H9 (cell line): ENCODE data around the gene FAM89B. TPM values are rescaled to one million over a fixed set of nuclear protein-coding genes. Genes with fewer than 3 reads are reported as not detected.

ENCODE experiments used
- DNase-seq: peaks from one replicate; pipeline ENCODE4 v3.0.0-alpha.2; 2017
- H2AFZ ChIP-seq: one replicate; pipeline ENCODE4 v1.6.1; 2013; ENCODE audit warnings: mild to moderate bottlenecking, low read length, control low read depth, moderate library complexity
- H2AK5ac ChIP-seq: 2 replicates; pipeline ENCODE4 v1.6.1; 2013; ENCODE audit warnings: low read length, control low read depth, mixed read lengths; ENCODE audit not compliant: insufficient read length
- H2BK120ac ChIP-seq: one replicate; pipeline ENCODE4 v1.6.1; 2013; ENCODE audit warnings: low read depth, mild to moderate bottlenecking, low read length, control low read depth, inconsistent platforms; ENCODE audit not compliant: poor library complexity, severe bottlenecking
- H2BK12ac ChIP-seq: 2 replicates; pipeline ENCODE4 v1.6.1; 2013; ENCODE audit warnings: low read length, control low read depth, mixed read lengths, low read depth; ENCODE audit not compliant: insufficient read length
- H2BK15ac ChIP-seq: 2 replicates; pipeline ENCODE4 v1.6.1; 2013; ENCODE audit warnings: low read depth, low read length, control low read depth
- H2BK20ac ChIP-seq: one replicate; pipeline ENCODE4 v1.6.1; 2013; ENCODE audit warnings: low read depth, mild to moderate bottlenecking, low read length, control low read depth, inconsistent platforms; ENCODE audit not compliant: poor library complexity, severe bottlenecking
- H2BK5ac ChIP-seq: 2 replicates; pipeline ENCODE4 v1.6.1; 2013; ENCODE audit warnings: low read length, control low read depth, mixed read lengths; ENCODE audit not compliant: insufficient read length
- H3K14ac ChIP-seq: 2 replicates; pipeline ENCODE4 v1.6.1; 2013; ENCODE audit warnings: low read length, control low read depth; ENCODE audit not compliant: insufficient read depth
- H3K18ac ChIP-seq: 2 replicates; pipeline ENCODE4 v1.6.1; 2013; ENCODE audit warnings: low read depth, mild to moderate bottlenecking, mixed read lengths, low read length, control low read depth; ENCODE audit not compliant: insufficient read length
- H3K23ac ChIP-seq: 2 replicates; pipeline ENCODE4 v1.6.1; 2013; ENCODE audit warnings: low read length, control low read depth, mixed read lengths, low read depth; ENCODE audit not compliant: insufficient read length
- H3K23me2 ChIP-seq: 2 replicates; pipeline ENCODE4 v1.6.1; 2013; ENCODE audit warnings: low read depth, mild to moderate bottlenecking, mixed read lengths, low read length, control low read depth; ENCODE audit not compliant: insufficient read length, poor library complexity, severe bottlenecking
- H3K27ac ChIP-seq: 2 replicates; pipeline ENCODE4 v1.5.1; 2013; ENCODE audit warnings: low read length, control low read depth, mixed read lengths, low read depth; ENCODE audit not compliant: insufficient read length
- H3K27me3 ChIP-seq: 2 replicates; pipeline ENCODE4 v1.6.1; 2013; ENCODE audit warnings: low read length, control low read depth, inconsistent platforms; ENCODE audit not compliant: insufficient read depth
- H3K4ac ChIP-seq: 2 replicates; pipeline ENCODE4 v1.6.1; 2013; ENCODE audit warnings: low read depth, mild to moderate bottlenecking, control low read depth, inconsistent platforms, low read length, moderate library complexity
- H3K4me1 ChIP-seq: 2 replicates; pipeline ENCODE4 v1.6.1; 2013; ENCODE audit warnings: low read length, control low read depth, inconsistent platforms; ENCODE audit not compliant: insufficient read depth
- H3K4me2 ChIP-seq: 2 replicates; pipeline ENCODE4 v1.6.1; 2013; ENCODE audit warnings: low read length, control low read depth, mixed read lengths; ENCODE audit not compliant: insufficient read length, insufficient read depth
- H3K56ac ChIP-seq: 2 replicates; pipeline ENCODE4 v1.6.1; 2013; ENCODE audit warnings: low read depth, mild to moderate bottlenecking, mixed read lengths, low read length, control low read depth; ENCODE audit not compliant: insufficient read length
- H3K79me1 ChIP-seq: 2 replicates; pipeline ENCODE4 v1.6.1; 2013; ENCODE audit warnings: low read depth, mild to moderate bottlenecking, moderate library complexity, low read length, control low read depth, inconsistent platforms; ENCODE audit not compliant: insufficient read depth, poor library complexity, severe bottlenecking
- H3K79me2 ChIP-seq: 2 replicates; pipeline ENCODE4 v1.6.1; 2013; ENCODE audit warnings: low read length, control low read depth, inconsistent platforms; ENCODE audit not compliant: insufficient read depth
- H3K9ac ChIP-seq: 2 replicates; pipeline ENCODE4 v1.6.1; 2013; ENCODE audit warnings: low read length, control low read depth, mixed read lengths; ENCODE audit not compliant: insufficient read length; ENCODE audit errors: extremely low read depth
- H3K9me3 ChIP-seq: one replicate; pipeline ENCODE4 v1.6.1; 2013; ENCODE audit warnings: low read depth, low read length, inconsistent platforms; ENCODE audit not compliant: control insufficient read depth
- H3T11ph ChIP-seq: one replicate; pipeline ENCODE4 v1.6.1; 2013; ENCODE audit warnings: mild to moderate bottlenecking, low read length, control low read depth, inconsistent platforms
- H4K20me1 ChIP-seq: one replicate; pipeline ENCODE4 v1.6.1; 2013; ENCODE audit not compliant: control insufficient read depth, insufficient read length, insufficient read depth
- H4K5ac ChIP-seq: 2 replicates; pipeline ENCODE4 v1.6.1; 2013; ENCODE audit warnings: low read depth, mild to moderate bottlenecking, mixed read lengths, low read length, control low read depth; ENCODE audit not compliant: insufficient read length
- H4K8ac ChIP-seq: replicated peaks from 2 replicates; pipeline ENCODE4 v1.6.1; 2013; ENCODE audit warnings: low read length, control low read depth, mixed read lengths, low read depth; ENCODE audit not compliant: insufficient read length
- H4K91ac ChIP-seq: 2 replicates; pipeline ENCODE4 v1.6.1; 2013; ENCODE audit warnings: low read depth, mild to moderate bottlenecking, moderate library complexity, mixed read lengths, low read length, control low read depth; ENCODE audit not compliant: insufficient read length
- H3K27ac Mint-ChIP-seq, 3 experiments: 2 replicates in 2 of 3; 3 replicates in 1 of 3; pipeline ENCODE4 v1.8.0; 2020 to 2021; ENCODE audit warnings: mixed read lengths in 3 of 3, mild to moderate bottlenecking in 1 of 3, moderate library complexity in 1 of 3
- H3K27me3 Mint-ChIP-seq: 2 replicates; pipeline ENCODE4 v1.8.0; 2021; ENCODE audit warnings: low read depth, mild to moderate bottlenecking, moderate library complexity, mixed read lengths
- H3K36me3 Mint-ChIP-seq, 3 experiments: 2 replicates in 2 of 3; 3 replicates in 1 of 3; pipeline ENCODE4 v1.8.0; 2020 to 2021; ENCODE audit warnings: low read depth in 3 of 3, mixed read lengths in 3 of 3; ENCODE audit not compliant: insufficient read depth in 1 of 3
- H3K4me1 Mint-ChIP-seq, 2 experiments: 2 replicates each; pipeline ENCODE4 v1.8.0; 2020; ENCODE audit warnings: mixed read lengths in 2 of 2
- H3K4me3 Mint-ChIP-seq, 2 experiments: 2 replicates in 1 of 2; 3 replicates in 1 of 2; pipeline ENCODE4 v1.8.0; 2020 to 2021; ENCODE audit warnings: mild to moderate bottlenecking in 2 of 2, mixed read lengths in 2 of 2, moderate library complexity in 1 of 2
- H3K9me3 Mint-ChIP-seq, 2 experiments: 2 replicates in 1 of 2; 3 replicates in 1 of 2; pipeline ENCODE4 v1.8.0; 2020; ENCODE audit warnings: mild to moderate bottlenecking in 2 of 2, mixed read lengths in 2 of 2, moderate library complexity in 1 of 2
- WGBS: extraction: QIAGEN DNeasy Blood & Tissue Kit; methylation state at CpG from one replicate; pipeline ENCODE4 v1.1.7; 2013; ENCODE audit warnings: missing lambda C conversion rate, low lambda C conversion rate, mixed read lengths; ENCODE audit not compliant: insufficient read length; ENCODE audit errors: extremely low coverage; 5-methylcytosine and 5-hydroxymethylcytosine counted together
- total RNA-seq: library from RNA; stranded (reverse); gene quantifications from 2 replicates; pipeline ENCODE4 v1.2.1, GENCODE V29; 2021
- TF ChIP-seq, protein P1 (sequence below): fragments of 200-600 bp; sonication (generic); conservative IDR thresholded peaks from 3 replicates; pipeline ENCODE4 v1.8.0; 2021; ENCODE audit warnings: antibody characterized with exemption, mild to moderate bottlenecking

The FAM89B gene
- total RNA-seq, 1 experiment from 2014 or later, result 21.7 TPM

DNA sequence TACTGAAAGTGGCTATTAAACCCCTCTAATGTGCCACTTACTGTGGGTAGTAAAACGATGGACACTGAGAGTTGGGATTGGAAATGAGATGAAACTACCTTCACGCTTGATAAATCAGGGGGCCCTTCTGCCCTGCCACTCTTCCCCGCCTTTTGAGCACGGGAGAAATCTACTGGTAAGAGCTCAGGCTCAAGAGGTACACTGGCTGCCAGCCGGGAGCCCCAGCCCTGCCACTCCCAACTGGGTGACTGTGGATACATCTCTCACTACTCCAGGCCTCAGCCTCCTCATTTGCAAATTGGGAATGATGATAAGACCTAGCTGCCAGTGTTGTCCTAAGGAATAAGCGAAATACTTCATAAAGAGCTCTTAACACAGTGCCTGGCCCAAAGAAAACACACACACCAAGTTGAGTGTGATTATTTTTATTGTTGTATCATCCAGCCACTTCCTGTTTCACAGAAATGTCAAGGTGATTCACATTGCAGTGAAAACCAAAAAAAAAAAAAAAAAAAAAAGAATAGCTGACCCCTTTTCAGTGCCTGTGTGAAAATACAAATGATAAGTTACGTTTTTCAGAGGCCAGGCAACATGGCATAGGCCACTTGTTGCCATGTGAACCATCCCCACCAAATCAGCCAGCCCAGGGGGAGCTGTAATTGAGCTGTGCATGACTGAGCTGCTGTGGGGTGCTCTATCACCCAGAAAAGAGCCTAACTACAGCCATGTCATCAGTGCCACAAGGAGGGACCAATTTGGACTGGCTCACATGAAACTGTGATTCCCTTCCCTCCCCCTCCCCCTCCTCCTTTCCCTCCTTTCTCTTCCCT is 6.5 kb upstream of the FAM89B start:
- TF ChIP-seq, protein P1, sequence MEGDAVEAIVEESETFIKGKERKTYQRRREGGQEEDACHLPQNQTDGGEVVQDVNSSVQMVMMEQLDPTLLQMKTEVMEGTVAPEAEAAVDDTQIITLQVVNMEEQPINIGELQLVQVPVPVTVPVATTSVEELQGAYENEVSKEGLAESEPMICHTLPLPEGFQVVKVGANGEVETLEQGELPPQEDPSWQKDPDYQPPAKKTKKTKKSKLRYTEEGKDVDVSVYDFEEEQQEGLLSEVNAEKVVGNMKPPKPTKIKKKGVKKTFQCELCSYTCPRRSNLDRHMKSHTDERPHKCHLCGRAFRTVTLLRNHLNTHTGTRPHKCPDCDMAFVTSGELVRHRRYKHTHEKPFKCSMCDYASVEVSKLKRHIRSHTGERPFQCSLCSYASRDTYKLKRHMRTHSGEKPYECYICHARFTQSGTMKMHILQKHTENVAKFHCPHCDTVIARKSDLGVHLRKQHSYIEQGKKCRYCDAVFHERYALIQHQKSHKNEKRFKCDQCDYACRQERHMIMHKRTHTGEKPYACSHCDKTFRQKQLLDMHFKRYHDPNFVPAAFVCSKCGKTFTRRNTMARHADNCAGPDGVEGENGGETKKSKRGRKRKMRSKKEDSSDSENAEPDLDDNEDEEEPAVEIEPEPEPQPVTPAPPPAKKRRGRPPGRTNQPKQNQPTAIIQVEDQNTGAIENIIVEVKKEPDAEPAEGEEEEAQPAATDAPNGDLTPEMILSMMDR, result no peak
- no peak overlapping the region for H3K23ac ChIP-seq
- no peak overlapping the region for H2BK20ac ChIP-seq
- no peak overlapping the region for H2BK5ac ChIP-seq
- peaks cover 17 to 27% of the 10 kb centered on the region in 2 experiments for H3K4me1 Mint-ChIP-seq
- H3K4me1 ChIP-seq, result no peaks in the 10 kb centered on the region
- peaks cover 2% of the 10 kb centered on the region for H3K79me1 ChIP-seq
- H4K5ac ChIP-seq, result no peak overlapping the region
- H2AK5ac ChIP-seq, result no peak overlapping the region
- H3K4ac ChIP-seq, result no peak overlapping the region
- no peak overlapping the region for H3T11ph ChIP-seq
- H3K79me2 ChIP-seq, result no peaks in the 10 kb centered on the region; the same call in 1 of the 2 replicates
- no peak overlapping the region for H2BK15ac ChIP-seq
- H3K27me3 Mint-ChIP-seq, result peaks cover 7% of the 10 kb centered on the region
- peaks cover 3 to 8% (median 5%) of the 10 kb centered on the region in 3 experiments; a peak in 5 of 7 replicates for H3K36me3 Mint-ChIP-seq
- H3K23me2 ChIP-seq, result peaks cover 14% of the 10 kb centered on the region
- H3K14ac ChIP-seq, result no peak overlapping the region
- no peak overlapping the region for H4K91ac ChIP-seq
- no peaks in the 10 kb centered on the region; the same call in 1 of the 2 replicates for H3K27me3 ChIP-seq
- no peak overlapping the region for H3K4me2 ChIP-seq
- DNase-seq, result no peak
- no peak overlapping the region for H3K56ac ChIP-seq
- no CpG with 5 or more reads among the region's 7 CpGs for WGBS
- no peaks in the 10 kb centered on the region; a peak in 1 of 5 replicates for H3K9me3 Mint-ChIP-seq
- no peak overlapping the region for H3K27ac ChIP-seq
- no peak overlapping the region for H2BK120ac ChIP-seq
- no peak overlapping the region for H4K8ac ChIP-seq
- H4K20me1 ChIP-seq, result no peaks in the 10 kb centered on the region
- no peak overlapping the region for H2AFZ ChIP-seq
- no peak overlapping the region for H3K4me3 Mint-ChIP-seq
- H3K27ac Mint-ChIP-seq, result no peak overlapping the region
- H3K18ac ChIP-seq, result no peak overlapping the region
- no peaks in the 10 kb centered on the region for H3K9me3 ChIP-seq
- H2BK12ac ChIP-seq, result no peak overlapping the region
- no peak overlapping the region for H3K9ac ChIP-seq
